Erythroblast (primary cell): Measurements from ENCODE around the gene NPC1L1.

Source experiments
- GATA1 ChIP-seq: IDR thresholded peaks from 2 replicates; pipeline ENCODE4 v1.6.1; 2011; ENCODE audit warnings: low read depth, mild to moderate bottlenecking, control low read depth, low read length, moderate library complexity
- POLR2A ChIP-seq: IDR thresholded peaks from 2 replicates; pipeline ENCODE4 v1.6.1; 2011; ENCODE audit warnings: mild to moderate bottlenecking, low read length

DNA sequence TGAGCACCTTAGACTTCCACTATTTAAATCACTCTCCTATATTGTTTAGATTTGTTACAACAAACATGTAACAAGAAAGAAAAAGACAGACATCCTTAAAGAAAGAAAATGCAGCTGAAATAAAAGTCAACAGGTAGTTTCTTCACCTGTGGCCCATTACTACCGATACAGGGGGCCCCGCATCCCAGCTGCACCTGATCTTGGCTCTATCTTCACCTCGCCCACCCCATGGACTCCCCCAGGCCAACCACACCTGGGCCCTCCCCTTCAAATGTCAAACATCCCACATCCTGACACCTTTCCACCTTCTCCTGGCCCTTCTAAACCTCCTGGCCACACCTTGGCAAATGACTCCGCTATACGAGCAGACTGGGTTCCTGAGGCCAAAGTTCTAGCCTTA is 25.6 kb upstream of the NPC1L1 start:
- TF ChIP-seq POLR2A (no peak), GATA1 (no peak)
